ENCODE data around the gene ZBTB40. TPM values are rescaled to one million over a fixed set of nuclear protein-coding genes. Genes with fewer than 3 reads are reported as not detected.

The ZBTB40 gene
- total RNA-seq, 1 donor, result 15.5 TPM

DNA sequence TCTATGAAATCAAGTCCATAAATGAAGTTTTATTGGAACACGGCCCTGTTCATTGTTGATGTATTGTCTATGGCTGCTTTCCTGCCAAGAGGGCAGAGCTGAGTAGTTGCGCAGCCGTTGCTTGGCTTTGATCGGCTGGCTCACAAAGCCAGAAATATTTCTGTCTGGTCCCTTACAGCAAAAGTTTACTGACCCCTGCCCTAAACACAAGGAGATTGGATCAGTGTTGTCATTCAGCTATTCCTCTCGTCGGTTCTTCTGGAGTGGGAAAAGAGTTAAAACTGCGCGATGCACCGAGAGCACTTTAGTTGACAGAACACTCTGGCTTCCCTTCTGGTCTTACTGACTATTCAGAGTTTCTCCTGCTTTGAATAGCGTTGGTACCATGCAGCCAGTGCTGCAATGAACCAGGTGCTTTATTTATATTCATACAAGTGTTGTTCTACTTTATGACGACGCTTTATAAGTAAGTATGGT lies 868 bp downstream of the ZBTB40 start:
- TF ChIP-seq CTCF (IDR thresholded peaks at IDR 0.05; ENCODE audit: insufficient read depth, low read depth, low read length), result no peak
- peak overlapping the region; percentile 86 for H3K4me3 ChIP-seq (ENCODE audit: low read depth, low read length)
- no peak for DNase-seq (ENCODE audit: low read depth)

DNA sequence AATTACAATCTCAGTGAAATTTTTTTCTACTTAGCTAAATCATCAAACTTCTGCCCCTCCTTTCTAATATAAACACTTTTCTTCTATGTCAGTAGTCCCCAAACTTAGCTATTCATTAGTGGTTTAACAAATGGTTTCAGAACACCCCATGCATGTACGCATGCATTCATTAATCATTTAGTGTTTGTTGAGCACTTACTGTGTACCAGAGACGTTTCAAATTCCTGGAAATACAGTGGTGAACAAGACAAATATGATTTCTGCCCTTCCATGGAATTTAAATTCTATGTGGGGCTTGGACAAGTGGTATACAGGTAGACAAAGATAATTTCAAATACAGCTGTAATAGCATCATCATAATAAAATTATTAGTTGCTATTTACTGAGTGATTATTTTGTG lies 1.5 kb downstream of the ZBTB40 start:
- no peak overlapping the region for H3K4me3 ChIP-seq (ENCODE audit: low read depth, low read length)
- no peak for TF ChIP-seq CTCF (IDR thresholded peaks at IDR 0.05; ENCODE audit: insufficient read depth, low read depth, low read length)
- no peak for DNase-seq (ENCODE audit: low read depth)

DNA sequence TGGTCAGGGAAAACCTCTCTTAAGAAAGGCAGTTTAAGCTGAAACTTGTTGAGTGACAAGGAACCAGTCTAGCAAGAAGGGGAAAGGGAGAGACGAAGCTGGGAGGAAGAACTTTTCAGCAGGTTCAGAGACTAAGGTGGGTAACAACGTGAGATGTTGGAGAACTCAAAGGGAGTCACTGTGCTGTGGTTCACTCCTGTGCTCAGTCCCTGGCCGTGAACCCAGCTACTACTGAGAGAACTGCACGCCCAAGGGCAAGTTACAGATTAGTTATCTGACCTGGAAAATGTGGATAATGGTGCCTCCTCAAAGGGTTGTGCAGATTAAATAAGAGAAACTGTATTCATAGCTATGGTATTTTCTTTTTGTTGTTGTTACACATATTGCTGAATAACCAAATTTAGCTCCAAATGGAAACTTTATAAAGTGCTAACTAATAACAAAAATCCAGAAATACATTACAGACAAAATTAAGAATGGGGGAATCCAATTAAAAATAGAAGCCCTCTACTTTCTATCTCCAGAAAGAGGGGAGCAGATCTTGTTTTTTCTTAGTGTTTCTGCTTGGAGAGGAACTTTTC lies 2.9 kb downstream of the ZBTB40 start:
- DNase-seq (ENCODE audit: low read depth), result no peak
- no peak overlapping the region for H3K4me3 ChIP-seq (ENCODE audit: low read depth, low read length)
- no peak for TF ChIP-seq CTCF (IDR thresholded peaks at IDR 0.05; ENCODE audit: insufficient read depth, low read depth, low read length)

- no peak overlapping the region for H3K4me3 ChIP-seq (ENCODE audit: low read depth, low read length)
- DNase-seq (ENCODE audit: low read depth), result peak; percentile 70
- peak; percentile 29 for TF ChIP-seq CTCF (IDR thresholded peaks at IDR 0.05; ENCODE audit: insufficient read depth, low read depth, low read length)
These were observed 5.7 kb downstream of the ZBTB40 start for GRCh38 chr1:22457345-22457744.

DNA sequence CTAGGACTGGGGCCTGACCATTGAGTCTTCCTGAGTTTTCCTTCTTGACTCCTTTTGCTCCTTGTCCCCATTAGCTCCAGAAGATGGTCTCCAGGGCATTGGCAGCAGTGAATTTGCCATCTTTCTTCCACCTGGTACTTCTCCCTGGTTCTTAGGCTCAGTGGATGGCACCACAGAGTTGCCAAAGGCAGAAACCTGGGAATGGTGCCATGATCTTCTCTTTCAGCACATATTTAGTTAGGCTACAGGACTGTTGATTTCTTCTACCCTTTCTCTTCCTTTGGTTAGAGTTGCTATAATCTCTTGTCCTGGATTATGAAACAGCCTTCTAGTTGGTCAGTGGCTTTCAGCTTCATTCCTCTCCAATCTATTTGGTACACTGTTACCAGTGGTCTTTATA lies 6.2 kb downstream of the ZBTB40 start:
- no peak for DNase-seq (ENCODE audit: low read depth)
- TF ChIP-seq CTCF (IDR thresholded peaks at IDR 0.05; ENCODE audit: insufficient read depth, low read depth, low read length), result no peak
- no peak overlapping the region for H3K4me3 ChIP-seq (ENCODE audit: low read depth, low read length)

GRCh38 chr1:22461100-22461499 lies 9.4 kb downstream of the ZBTB40 start:
- no peak for DNase-seq (ENCODE audit: low read depth)
- H3K4me3 ChIP-seq (ENCODE audit: low read depth, low read length), result no peak overlapping the region
- no peak for TF ChIP-seq CTCF (IDR thresholded peaks at IDR 0.05; ENCODE audit: insufficient read depth, low read depth, low read length)

Data from fibroblast of villous mesenchyme (primary cell).